B cell (primary cell): ENCODE results near the gene KLHL17.
"Not testable (repeated sequence)": the region's sequence is repeated elsewhere in the genome, so short reads cannot be mapped to it uniquely, and the experiment has no call there.

ENCODE experiments used
- EZH2 ChIP-seq: IDR thresholded peaks from 2 replicates; pipeline ENCODE4 v1.6.1; 2012; ENCODE audit warnings: borderline replicate concordance, low read depth, mild to moderate bottlenecking, moderate library complexity, low read length; ENCODE audit not compliant: insufficient read depth, poor library complexity, severe bottlenecking
- TF ChIP-seq, protein P1 (sequence below): fragments of 200-600 bp; IDR thresholded peaks from one replicate; pipeline ENCODE4 v1.8.0; 2022; ENCODE audit warnings: antibody characterized with exemption, mild to moderate bottlenecking

DNA sequence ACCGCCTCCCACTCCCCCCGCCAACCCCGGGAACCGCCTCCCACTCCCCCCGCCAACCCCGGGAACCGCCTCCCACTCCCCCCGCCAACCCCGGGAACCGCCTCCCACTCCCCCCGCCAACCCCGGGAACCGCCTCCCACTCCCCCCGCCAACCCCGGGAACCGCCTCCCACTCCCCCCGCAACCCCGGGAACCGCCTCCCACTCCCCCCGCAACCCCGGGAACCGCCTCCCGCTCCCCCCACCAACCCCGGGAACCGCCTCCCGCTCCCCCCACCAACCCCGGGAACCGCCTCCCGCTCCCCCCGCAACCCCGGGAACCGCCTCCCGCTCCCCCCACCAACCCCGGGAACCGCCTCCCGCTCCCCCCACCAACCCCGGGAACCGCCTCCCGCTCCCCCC is 16.4 kb downstream of the KLHL17 start:
- TF ChIP-seq, protein P1, sequence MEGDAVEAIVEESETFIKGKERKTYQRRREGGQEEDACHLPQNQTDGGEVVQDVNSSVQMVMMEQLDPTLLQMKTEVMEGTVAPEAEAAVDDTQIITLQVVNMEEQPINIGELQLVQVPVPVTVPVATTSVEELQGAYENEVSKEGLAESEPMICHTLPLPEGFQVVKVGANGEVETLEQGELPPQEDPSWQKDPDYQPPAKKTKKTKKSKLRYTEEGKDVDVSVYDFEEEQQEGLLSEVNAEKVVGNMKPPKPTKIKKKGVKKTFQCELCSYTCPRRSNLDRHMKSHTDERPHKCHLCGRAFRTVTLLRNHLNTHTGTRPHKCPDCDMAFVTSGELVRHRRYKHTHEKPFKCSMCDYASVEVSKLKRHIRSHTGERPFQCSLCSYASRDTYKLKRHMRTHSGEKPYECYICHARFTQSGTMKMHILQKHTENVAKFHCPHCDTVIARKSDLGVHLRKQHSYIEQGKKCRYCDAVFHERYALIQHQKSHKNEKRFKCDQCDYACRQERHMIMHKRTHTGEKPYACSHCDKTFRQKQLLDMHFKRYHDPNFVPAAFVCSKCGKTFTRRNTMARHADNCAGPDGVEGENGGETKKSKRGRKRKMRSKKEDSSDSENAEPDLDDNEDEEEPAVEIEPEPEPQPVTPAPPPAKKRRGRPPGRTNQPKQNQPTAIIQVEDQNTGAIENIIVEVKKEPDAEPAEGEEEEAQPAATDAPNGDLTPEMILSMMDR, result not testable (repeated sequence)
- not testable (repeated sequence) for TF ChIP-seq EZH2
